Stomach (tissue), 9 donors: ENCODE measurements around the gene WDR5B. TPM values are rescaled to one million over a fixed set of nuclear protein-coding genes. Genes with fewer than 3 reads are reported as not detected.

ENCODE experiments used
- DNase-seq, 2 donors: peaks; one replicate each; pipeline versions ENCODE4 v3.0.0 to v3.0.0-alpha.2; 2013 to 2019
- H3K27ac ChIP-seq, 5 donors: fragments of 200-600 bp in 4 of 5; sonication (generic) in 4 of 5; one replicate each; pipeline ENCODE4 v1.5.1; 2013 to 2019; ENCODE audit warnings: mild to moderate bottlenecking in 1 of 5, moderate library complexity in 1 of 5
- H3K27me3 ChIP-seq, 3 donors: fragments of 200-600 bp; sonication (generic); one replicate each; pipeline ENCODE4 v1.5.1; 2017 to 2019; ENCODE audit warnings: mixed run types in 1 of 3
- H3K36me3 ChIP-seq, 4 donors: fragments of 200-600 bp; sonication (generic); 1 replicate in 3 of 4; 2 replicates in 1 of 4; pipeline ENCODE4 v1.5.1; 2016 to 2019
- H3K4me1 ChIP-seq, 4 donors: fragments of 200-600 bp; sonication (generic); one replicate each; pipeline ENCODE4 v1.5.1; 2016 to 2019
- H3K4me3 ChIP-seq, 4 donors: fragments of 200-600 bp; sonication (generic) in 3 of 4; one replicate each; pipeline ENCODE4 v1.5.1; 2016 to 2019; ENCODE audit warnings: mild to moderate bottlenecking in 1 of 4
- H3K9me3 ChIP-seq, 4 donors: fragments of 200-600 bp; sonication (generic); one replicate each; pipeline ENCODE4 v1.5.1; 2016 to 2019
- CTCF ChIP-seq, 7 experiments: fragments of 450-650 bp in 4 of 7; fragments of 200-600 bp in 3 of 7; sonication (generic) in 3 of 7; IDR thresholded peaks; one replicate each; pipeline ENCODE4 v1.5.1; 2016 to 2019; ENCODE audit warnings: antibody characterized with exemption in 7 of 7, control low read depth in 2 of 7, mild to moderate bottlenecking in 1 of 7
- EP300 ChIP-seq: sonication (generic); formaldehyde crosslinking; IDR thresholded peaks from one replicate; pipeline ENCODE4 v1.6.1; 2017; ENCODE audit warnings: antibody characterized with exemption
- POLR2A ChIP-seq, 4 donors: fragments of 450-650 bp; IDR thresholded peaks; one replicate each; pipeline ENCODE4 v1.6.1; 2016; ENCODE audit warnings: antibody characterized with exemption in 4 of 4, control low read depth in 2 of 4, mild to moderate bottlenecking in 1 of 4, moderate library complexity in 1 of 4
- POLR2AphosphoS5 ChIP-seq, 3 donors: sonication (generic); formaldehyde crosslinking; IDR thresholded peaks; one replicate each; pipeline ENCODE4 v1.6.1; 2016; ENCODE audit warnings: antibody characterized with exemption in 3 of 3
- WGBS, 5 donors: extraction: QIAGEN DNeasy Blood & Tissue Kit in 3 of 5; methylation state at CpG; one replicate each; pipeline versions ENCODE4 v1.1.5 to v1.1.7; 2013 to 2018; 5-methylcytosine and 5-hydroxymethylcytosine counted together
- intact Hi-C: fragments of 100-400 bp; cut with DNase I; formaldehyde crosslinking; loops from one replicate; pipeline ENCODE4 v1.15.1; 2023; ENCODE audit warnings: low total_unique reads
- polyA plus RNA-seq, 3 donors: library from polyadenylated mRNA; stranded (reverse); fragments of 200-250 nt; gene quantifications; one replicate each; pipeline ENCODE4 v1.2.3, GENCODE V29; 2013
- small RNA-seq, 4 donors: library from RNA; depleted of rRNA; stranded (forward); fragments of <200 nt; gene quantifications; one replicate each; pipeline ENCODE3, GENCODE V24; 2016
- total RNA-seq, 5 donors: library from RNA; depleted of rRNA; stranded (reverse); fragments of >200 nt; gene quantifications; one replicate each; pipeline versions ENCODE4 v1.1.0 to v1.2.3, GENCODE V29; 2014 to 2016
- donor health status: healthy with polysubstance abuse.
- donor health status: Bipolar disorder and iron deficiency.
- donor health status: healthy.

Gene WDR5B
- total and polyA plus RNA-seq, 8 donors, result under 0.01 to 4.6 (median 1.7) TPM; not detected in 1

- H3K27ac ChIP-seq, result peak overlapping the region in 4 of 5 donors; percentile 7 to 86 (median 77)
These were observed 51.4 kb downstream of the WDR5B start for GRCh38 chr3:122364490-122364889.

More at GRCh38 chr3:122364490-122364889, 51.4 kb downstream of the WDR5B start:
- intact Hi-C loops, result no loop called here
- no peak overlapping the region for H3K4me3 ChIP-seq
- H3K9me3 ChIP-seq, result no peaks in the 10 kb centered on the region
- DNase-seq, result no peak
- no peaks in the 10 kb centered on the region for H3K27me3 ChIP-seq
- WGBS, 5 donors, result 44 to 98% (median 96%) methylated on average over 2 of the region's 2 CpGs
- TF ChIP-seq POLR2AphosphoS5 (IDR thresholded peaks at IDR 0.05), result no peak
- TF ChIP-seq POLR2A (IDR thresholded peaks at IDR 0.05), result no peak
- TF ChIP-seq CTCF (IDR thresholded peaks at IDR 0.05), result no peak
- TF ChIP-seq EP300, result no peak
- H3K36me3 ChIP-seq, result peaks cover 7 to 82% (median 63%) of the 10 kb centered on the region in 4 donors
- peaks cover 0 to 16% (median 11%) of the 10 kb centered on the region in 4 donors for H3K4me1 ChIP-seq

Small RNA genes within 50 kb of the gene (small RNA-seq; reads per million reads assigned to genes)
- gene AC083798.1, result 0 reads per million in 4 donors

Other genes with a start within 250 kb of the WDR5B start
- 1 to 10 TPM in 1 of 5 donors, under 1 TPM in 1, not detected in 3; 0.37 to 3.0 TPM for gene CASR, start 232.4 kb downstream of the WDR5B start, total RNA-seq
- gene CASR, start 232.4 kb downstream of the WDR5B start, polyA plus RNA-seq, result under 1 TPM in 2 of 3 donors, not detected in 1; 0.03 to 0.50 TPM
- 1 to 10 TPM in 1 of 5 donors, not detected in 4; 4.6 TPM for gene CSTA, start 90.8 kb downstream of the WDR5B start, total RNA-seq
- gene CSTA, start 90.8 kb downstream of the WDR5B start, polyA plus RNA-seq, result 1,000 to 10,000 TPM in 1 of 3 donors, 10 to 100 TPM in 1, 1 to 10 TPM in 1; 8.8 to 1,479 (median 86.0) TPM
- gene MIX23, start 32.8 kb downstream of the WDR5B start, total RNA-seq, result 10 to 100 TPM in 3 of 5 donors, 1 to 10 TPM in 2; 3.5 to 44.3 (median 30.4) TPM
- 10 to 100 TPM; 30.5 to 35.6 (median 35.5) TPM for gene MIX23, start 32.8 kb downstream of the WDR5B start, polyA plus RNA-seq
- 100 to 1,000 TPM in 1 of 5 donors, 10 to 100 TPM in 4; 21.0 to 137 (median 25.8) TPM for gene FAM162A, start 31.9 kb downstream of the WDR5B start, total RNA-seq
- gene FAM162A, start 31.9 kb downstream of the WDR5B start, polyA plus RNA-seq, result 100 to 1,000 TPM in 1 of 3 donors, 10 to 100 TPM in 2; 69.0 to 102 (median 69.5) TPM
- gene KPNA1, start 98.9 kb upstream of the WDR5B start, total RNA-seq, result 10 to 100 TPM; 28.4 to 88.4 (median 52.5) TPM
- 10 to 100 TPM in 1 of 3 donors, 1 to 10 TPM in 2; 6.7 to 10.1 (median 8.3) TPM for gene KPNA1, start 98.9 kb upstream of the WDR5B start, polyA plus RNA-seq
- 10 to 100 TPM in 4 of 5 donors, 1 to 10 TPM in 1; 1.4 to 42.6 (median 23.9) TPM for gene PARP9, start 148.2 kb upstream of the WDR5B start, total RNA-seq
- 10 to 100 TPM; 19.5 to 26.5 (median 21.4) TPM for gene PARP9, start 148.2 kb upstream of the WDR5B start, polyA plus RNA-seq
- gene DTX3L, start 148.3 kb upstream of the WDR5B start, total RNA-seq, result 10 to 100 TPM in 4 of 5 donors, 1 to 10 TPM in 1; 5.8 to 29.0 (median 26.1) TPM
- 10 to 100 TPM in 2 of 3 donors, 1 to 10 TPM in 1; 9.2 to 11.2 (median 10.5) TPM for gene DTX3L, start 148.3 kb upstream of the WDR5B start, polyA plus RNA-seq
- gene PARP15, start 161.6 kb upstream of the WDR5B start, total RNA-seq, result 1 to 10 TPM in 4 of 5 donors, not detected in 1; 1.2 to 4.5 (median 1.9) TPM
- gene PARP15, start 161.6 kb upstream of the WDR5B start, polyA plus RNA-seq, result 1 to 10 TPM in 2 of 3 donors, under 1 TPM in 1; 0.25 to 1.3 (median 1.2) TPM